DMS 273 (cell line): Measurements from ENCODE around the gene NCAPG2.
A peak's percentile ranks its signal among the peaks of the same experiment; 100 is the strongest.
"Not testable (repeated sequence)": the region's sequence is repeated elsewhere in the genome, so short reads cannot be mapped to it uniquely, and the experiment has no call there.

Source experiments
- DNase-seq: peaks from one replicate; lab custom pipeline; 2025; ENCODE audit not compliant: unreplicated experiment; lab: John Stamatoyannopoulos, UW

NCAPG2 gene

DNA sequence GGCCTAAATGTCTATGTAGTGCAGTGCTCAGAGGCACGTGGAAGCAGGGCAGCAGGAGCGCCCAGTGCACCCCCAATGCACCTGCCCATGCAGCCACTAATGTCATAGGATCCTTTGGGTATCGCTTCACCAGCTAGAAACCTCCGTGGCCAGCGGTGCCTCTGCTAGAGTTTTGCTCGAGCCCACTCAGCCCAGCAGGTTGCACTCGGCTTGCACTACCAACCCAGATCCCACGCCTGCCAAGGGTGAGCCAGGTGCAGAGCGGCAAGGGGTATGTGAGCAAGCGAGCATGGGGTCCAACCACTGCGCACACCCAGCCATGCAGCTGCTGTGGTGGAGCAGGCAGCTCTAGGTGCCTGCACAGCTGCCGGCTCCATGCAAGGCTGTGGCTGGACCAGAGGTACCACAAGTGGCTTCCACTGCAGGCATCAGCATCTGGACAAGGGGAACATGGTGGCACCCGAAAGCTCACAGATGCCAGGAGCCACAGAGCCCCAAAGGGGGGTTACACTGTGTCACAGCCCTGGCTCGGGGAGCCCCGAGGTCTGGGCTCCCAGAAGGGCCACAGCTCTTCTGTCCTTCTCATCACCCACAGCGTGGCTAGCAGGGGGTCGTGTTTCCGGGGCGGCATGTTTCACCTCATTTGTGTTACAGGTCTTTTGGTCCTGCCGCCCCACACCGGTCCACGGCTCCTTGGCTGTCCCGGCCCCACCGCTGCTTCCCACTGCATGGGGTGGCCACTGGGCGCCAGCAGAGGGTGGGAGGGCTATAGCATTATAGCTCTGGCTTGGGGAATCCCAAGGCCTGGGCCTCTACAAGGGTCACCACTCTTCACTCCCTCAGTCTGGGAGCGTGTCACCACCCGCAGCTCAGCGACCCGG, 2.3 kb upstream of the NCAPG2 start:
- DNase-seq, result no peak

DNA sequence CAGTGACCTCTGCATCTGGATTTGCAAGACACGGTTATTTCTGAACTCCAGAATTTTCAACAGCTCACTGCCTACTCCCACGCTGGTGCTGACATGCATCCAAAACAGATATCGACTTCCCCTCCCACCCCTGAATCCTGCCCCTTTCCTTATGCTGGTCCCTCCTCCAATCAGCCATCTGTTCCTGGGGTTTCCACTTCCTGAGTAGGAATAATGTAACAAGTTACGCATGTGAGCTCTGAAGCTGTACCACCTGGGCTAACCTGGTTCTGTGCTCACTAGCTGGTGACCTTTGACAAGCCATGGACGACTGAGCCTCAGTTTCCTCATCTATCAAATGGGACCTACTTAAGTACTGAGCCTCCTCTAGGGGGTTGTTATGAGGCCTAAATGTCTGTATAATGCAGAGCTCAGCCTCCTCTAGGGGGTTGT, 1.7 kb upstream of the NCAPG2 start:
- peak; percentile 91 for DNase-seq

DNA sequence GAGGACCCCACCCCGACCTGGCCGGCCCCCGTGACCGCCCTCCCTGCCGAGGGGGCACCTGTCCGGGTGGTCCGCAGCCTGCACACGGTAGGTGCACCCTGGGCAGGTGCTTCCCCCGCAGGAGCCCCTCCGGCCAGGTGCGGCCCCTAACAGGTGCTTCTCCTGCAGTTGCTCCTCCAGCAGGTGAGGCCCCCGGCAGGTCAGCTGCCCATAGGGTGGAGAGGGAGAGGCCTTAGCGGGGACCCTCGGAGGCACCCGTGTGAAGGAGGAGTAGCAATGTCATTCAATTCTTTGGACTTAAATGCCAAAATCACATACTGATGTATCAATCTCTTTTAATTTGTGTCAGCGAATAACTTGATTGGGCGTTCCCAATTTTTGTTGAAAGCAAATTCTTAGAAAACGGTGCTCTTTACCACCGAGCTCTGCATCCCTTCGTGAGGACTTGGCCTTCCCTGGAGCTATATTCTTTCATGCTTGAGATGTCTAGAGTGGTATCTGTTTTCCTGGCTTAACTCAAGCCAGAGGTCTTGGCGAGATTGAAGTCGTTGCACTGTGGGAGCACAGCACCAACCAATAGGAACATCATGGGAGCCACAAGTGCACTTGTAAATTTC, 738 bp upstream of the NCAPG2 start:
- DNase-seq, result peak; percentile 66

DNA sequence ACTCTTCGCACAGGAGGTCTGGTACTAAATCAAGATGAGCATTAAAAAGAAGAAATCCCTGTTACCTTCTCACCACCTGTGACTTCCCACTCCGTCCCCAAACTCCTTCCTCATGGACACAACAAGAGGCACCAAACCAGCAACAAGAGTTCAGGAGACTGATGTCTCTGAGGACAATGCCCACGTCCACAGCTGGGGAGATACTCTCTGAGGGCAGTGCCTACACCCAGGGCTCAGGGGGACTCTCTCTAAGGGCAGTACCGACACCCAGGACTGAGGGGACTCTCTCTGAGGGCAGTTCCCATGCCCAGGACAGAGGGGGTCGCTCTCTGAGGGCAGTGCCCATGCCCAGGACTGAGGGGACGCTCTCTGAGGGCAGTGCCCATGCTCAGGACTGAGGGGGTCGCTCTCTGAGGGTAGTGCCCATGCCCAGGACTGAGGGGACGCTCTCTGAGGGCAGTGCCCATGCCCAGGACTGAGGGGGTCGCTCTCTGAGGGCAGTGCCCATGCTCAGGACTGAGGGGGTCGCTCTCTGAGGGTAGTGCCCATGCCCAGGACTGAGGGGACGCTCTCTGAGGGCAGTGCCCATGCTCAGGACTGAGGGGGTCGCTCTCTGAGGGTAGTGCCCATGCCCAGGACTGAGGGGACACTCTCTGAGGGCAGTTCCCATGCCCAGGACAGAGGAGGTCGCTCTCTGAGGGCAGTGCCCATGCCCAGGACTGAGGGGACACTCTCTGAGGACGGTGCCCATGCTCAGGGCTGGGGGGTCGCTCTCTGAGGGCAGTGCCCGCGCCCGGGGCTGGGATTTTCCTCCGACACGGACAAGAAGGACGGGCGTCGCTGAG, 703 bp downstream of the NCAPG2 start:
- peak; percentile 48 for DNase-seq

DNA sequence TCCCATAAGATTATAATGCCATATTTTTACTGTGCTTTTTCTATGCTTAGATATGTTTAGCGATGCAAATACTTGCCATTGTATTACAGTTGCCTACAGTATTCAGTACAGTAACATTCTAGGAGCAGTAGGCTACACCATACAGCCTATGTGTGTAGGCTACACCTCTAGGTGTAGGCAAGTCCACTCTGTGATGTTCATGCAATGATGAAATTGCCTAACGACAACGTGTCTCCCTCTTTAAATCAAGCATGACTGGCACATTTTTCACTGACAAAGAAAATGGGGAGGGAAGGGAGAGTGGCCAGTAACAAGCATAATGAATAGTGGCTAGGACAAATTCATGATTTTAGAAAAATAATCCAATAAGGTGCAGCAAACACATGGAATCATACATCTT, 1.7 kb downstream of the NCAPG2 start:
- DNase-seq, result peak; percentile 39

DNA sequence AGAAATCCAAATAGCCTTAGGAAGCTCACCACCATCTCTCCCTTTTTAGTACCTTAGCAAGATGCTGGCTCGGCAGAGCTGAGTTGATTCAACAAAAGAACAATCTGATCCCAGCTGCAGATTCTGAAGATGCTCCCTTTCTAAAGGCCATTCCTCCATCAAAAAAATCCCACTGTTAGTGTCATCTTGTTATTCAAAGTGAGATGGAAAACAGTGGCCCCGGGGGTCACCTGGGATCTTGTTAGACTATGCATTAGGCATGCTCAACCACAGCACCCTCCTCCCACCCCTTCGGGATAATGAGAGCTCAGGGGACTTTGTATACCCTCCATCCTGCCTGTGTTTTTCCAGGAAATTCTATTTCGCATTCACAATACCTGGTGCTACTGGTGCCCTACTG, 2.4 kb downstream of the NCAPG2 start:
- DNase-seq, result no peak

DNA sequence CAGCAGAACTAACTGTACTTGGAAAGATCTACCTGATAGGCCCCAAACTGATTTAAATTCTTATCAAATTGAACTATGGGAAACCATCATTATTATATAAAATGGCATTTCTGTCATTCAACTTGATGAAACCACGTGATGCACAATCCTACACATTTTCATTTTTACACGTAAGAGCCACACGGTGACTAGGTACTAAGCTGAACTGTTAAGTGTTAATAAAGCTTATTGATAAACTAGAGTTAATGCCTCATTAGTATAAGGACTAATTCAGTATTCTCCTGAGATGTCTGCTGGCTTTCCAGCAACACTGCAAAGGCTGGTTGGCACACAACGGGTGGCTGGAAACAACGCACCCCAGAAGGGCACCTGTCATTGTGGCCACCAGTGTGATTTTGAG, 4.6 kb downstream of the NCAPG2 start:
- no peak for DNase-seq

DNA sequence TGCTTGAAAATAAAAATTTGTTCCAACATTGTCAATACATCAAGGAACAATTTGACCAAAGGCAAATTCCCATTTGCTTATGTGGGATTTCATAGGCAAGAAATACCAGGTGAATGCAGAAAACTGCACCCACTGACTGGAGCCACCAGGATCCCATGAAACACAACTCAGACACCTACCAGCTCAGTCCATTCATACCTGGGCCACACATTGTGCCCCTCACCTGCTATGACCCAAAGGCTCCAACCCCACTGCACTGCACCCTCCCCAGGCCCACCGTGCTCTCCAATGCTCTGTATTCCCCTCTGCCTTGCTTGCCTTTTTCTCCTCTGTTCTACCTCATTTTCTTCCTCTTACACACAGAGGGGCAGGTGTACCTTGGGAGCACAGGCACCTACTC, 5.3 kb downstream of the NCAPG2 start:
- no peak for DNase-seq

DNA sequence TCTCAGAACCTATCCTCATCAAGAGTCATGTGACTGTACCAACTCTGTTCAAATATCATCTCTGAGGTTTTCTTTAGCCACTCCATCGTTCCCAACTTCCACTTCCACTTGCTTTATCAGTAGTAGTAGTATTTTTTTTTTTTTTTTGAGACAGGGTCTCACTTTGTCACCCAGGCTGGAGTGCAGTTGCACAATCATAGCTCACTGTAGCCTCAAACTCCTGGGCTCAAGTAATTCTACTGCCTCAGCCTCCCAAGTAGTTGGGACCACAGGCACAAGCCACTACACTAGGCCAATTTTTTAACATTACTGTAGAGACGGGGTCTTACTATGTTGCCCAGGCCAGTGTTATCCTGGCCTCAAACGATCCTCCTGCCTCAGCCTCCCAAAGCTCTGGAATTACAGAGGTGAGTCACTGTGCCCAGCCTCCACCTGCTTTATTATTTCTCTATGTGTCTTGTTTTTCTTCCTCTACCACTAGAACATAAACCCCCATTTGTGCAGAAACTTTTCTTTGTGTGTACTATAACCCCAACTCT, 5.9 kb downstream of the NCAPG2 start:
- DNase-seq, result no peak

DNA sequence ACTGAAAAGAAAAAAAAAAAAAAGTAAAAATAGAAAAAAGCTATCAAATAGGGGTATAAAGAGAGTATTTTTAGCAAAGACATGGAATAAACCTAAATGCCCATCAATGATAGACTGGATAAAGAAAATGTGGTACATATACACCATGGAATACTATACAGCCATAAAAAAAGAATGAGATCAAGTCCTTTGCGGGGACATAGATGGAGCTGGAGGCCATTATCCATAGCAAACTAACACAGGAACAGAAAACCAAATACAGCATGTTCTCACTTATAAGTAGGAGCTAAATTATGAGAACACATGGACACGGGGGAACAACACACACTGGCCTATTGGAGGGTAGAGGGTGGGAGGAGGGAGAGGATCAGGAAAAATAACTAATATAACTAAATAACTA, 7.0 kb downstream of the NCAPG2 start:
- DNase-seq, result not testable (repeated sequence)

DNA sequence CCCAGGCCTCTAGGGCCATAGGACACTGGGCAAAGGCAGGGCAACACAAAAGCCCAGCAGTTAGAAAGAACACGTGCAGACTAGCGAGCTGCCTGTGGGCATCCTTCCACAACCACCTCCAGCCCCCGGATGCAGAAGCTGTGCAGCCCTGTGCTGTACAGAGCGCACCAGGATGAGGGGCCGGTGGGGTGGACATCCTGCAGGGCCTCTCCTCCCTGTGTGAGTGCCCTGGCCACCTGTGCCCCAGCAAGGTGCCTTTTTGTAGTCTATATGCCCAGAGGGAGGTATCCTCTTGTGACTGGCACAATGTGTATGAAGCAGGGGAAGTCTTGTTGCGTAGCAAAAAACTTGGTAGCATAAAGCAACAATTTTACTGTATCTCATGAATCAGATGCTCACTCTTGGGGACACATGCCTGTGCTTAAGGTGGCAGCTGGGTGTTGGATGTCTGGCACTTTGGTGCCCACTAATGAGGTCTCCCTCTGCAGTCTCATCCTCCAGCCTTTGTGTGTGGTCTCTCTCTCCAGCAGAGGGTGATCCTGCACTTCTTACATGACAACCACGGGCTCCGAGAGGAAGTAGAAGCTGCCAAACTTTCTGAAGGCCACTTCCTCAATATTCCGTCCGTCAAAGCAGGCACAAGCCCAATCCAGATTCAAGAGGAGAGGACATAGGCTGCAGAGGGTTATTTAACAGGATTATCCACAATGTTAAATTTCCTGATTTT, 8.7 kb downstream of the NCAPG2 start:
- DNase-seq, result peak; percentile 82

DNA sequence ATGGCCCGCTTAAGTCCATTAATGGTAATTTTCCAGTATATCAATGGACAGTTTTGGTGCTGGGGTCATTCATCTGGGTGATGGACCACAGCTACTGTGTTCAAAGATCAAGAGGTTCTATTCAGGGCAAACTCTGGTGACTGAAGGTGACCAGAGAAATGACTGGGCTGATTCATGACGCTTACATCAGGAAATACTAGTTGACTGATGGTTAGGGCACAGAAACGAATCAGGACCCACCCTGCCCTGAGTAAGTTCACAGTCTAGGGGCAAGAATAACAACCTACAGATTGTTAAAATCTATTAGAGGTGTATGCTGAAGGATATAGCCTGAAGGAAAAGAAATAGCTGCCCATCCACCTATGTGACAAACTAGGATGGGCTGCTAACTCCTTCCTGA, 9.5 kb downstream of the NCAPG2 start:
- DNase-seq, result no peak

DNA sequence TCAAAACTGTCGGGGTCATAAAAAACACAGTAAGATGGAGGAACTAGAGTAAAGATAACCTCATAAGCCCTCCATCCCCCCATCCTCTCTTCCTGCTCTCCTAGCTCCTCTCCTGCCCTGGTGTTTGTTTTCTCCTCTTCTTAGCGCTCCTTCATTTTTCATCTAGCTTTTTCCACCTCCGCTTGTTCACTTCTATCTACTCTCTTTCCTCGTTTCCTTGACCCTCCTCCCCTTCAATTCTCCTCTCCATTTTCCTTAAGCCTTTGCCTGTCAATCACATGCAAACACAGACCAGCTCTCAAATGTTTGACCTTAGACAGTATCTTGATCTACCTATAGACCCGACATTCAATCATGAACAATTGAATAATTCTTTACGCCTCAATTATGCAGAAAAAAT, 10.0 kb downstream of the NCAPG2 start:
- DNase-seq, result no peak

DNA sequence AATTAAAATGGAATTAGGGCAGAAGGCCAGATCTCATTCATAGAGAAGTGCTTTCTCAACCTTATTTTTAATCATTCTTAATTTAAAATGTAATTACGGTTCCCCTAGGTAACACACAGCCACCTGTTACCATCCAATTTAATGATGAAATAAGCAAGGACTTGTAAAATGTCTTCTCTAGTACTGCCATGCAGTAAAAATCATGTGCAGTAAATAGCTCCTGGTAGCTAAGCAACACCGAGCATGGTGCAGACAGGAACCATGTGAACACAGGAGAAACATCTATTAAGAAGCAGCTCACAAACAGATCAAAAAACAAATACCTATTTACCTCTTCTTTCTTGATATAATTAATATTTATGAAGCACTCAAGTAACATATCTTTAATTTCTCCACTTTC, 15.1 kb downstream of the NCAPG2 start:
- DNase-seq, result no peak

DNA sequence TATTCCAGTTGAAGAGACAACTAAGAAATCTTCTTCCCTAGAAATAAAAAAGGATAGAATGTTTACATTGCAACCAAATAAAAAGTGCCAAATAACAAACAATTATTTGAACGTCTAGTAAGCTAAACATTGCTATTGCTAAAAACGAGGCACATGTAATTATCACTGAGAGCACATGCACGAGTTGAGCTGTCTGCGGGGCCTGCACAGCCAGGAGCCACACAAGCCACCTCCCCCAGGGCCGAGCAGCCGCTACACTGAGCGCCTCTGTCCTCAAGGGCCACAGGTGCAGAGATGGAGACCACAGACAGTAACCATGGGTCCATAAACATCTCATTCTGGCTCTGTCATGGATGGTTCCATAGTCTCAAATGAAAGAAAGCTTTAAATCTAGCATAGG, 17.2 kb downstream of the NCAPG2 start:
- DNase-seq, result no peak

DNA sequence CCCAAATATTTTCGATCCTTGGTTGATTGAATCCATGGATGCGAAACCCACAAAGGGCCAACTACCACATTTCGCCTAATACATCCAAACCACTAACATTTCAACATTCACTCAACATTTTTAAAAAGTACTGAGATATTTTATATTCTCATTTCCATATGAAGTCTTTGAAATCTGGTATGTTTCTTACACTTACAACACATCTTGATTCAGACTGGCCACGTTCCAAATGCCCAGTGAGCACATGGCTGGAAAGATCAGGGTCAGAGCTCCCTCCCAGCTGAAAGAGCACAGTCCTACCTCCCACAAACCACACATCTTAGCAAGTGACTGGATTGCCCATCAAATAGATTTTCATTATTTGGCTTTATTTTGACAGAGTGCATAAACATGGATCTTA, 18.9 kb downstream of the NCAPG2 start:
- DNase-seq, result peak; percentile 35

DNA sequence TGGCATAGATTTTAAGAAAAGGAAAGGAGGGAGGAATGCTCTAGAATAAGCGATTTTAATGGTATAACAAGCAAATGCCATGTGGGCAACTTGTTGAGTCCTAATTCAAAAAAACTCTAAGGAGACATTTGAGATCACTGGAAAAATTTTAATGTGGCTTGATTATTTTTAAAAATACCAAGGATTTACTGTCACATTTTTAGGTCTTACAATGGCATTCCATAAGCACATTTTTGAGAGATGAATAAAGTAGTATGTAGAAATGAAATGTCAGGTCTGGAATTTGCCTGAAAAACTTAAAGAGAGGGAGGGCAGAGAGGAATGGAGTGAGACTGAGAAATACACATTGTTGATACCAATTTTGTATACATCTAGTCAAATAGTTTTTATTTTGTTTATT, 20.3 kb downstream of the NCAPG2 start:
- DNase-seq, result no peak

DNA sequence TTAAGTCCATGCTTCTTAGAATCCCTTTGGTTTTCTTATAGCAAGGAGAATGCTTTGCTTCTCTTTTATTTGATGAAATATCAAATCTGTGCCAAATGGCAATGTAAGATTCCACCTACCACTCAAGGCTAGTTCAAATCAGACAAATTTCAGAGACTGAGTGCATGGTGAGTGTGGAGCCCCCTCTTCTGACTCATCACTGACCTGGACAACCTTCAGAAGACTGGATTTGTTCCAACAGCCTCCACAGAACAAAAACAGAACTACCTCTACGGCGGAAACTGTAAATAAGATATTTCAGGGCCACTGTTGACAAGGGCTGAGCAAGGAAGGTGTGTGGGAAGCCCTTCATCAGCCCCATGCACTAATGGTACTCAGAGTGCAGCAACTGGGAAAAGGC, 21.1 kb downstream of the NCAPG2 start:
- DNase-seq, result no peak

DNA sequence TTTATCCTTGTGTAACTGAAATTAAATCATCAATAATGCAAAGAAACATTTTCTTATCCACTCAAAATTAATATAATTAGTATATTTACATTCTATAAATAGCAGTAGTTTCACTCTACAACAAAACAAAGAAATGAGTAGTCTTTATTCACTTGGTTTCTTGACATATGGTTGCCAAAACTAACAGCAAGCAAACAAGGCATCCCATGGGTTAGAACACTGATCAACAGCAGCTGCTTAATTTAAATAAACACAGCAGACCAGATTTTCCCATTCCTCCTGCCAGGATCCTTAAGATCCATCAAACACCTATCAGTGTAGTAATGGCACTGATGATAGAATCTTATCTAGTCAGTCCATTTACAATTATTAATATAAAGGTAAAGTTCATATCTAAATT, 22.1 kb downstream of the NCAPG2 start:
- peak; percentile 76 for DNase-seq

DNA sequence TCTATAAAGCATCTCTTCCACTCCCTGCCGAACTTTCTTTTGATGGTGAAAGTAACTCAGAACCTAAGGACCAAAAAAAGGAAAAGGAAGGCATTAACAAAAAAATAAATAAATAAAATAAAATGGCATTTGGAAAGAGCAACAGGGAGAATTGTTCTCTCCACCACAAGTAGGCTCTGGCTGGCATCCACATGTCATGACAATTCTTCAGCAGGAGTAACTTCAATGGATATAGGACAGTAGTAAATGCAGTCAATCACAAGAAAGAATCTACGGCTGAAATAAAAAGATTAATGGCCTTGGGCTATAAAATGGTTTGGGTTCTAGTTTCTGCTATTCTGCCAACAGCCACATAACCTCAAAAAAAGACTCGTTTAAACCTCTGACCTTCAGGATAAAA, 23.9 kb downstream of the NCAPG2 start:
- DNase-seq, result no peak

DNA sequence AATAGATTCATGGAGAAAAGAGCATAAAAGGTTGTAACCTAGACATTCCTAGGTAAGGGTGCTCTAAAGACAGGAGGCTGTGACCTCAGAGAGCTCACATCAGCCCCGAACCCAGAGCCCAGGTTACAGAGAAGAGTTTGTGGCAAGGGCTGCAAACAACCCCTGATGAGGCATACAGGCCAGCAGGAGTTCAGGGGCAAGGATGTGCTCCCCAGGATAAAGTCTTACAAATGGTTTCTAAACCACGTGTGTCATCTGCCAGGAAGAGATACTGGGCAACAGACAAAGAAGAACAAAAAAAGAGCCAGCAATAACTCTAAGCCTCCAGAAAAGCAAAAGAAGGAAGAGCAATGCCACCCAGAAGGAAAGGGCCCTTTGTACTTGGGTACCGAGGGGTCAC, 27.7 kb downstream of the NCAPG2 start:
- DNase-seq, result no peak
